ENCODE data around the gene PGM2L1.
"Not testable (repeated sequence)": the region's sequence is repeated elsewhere in the genome, so short reads cannot be mapped to it uniquely, and the experiment has no call there.

PGM2L1 gene

GRCh38 chr11:74398244-74399159 lies at the start of gene PGM2L1:
PGM2L1 (minus strand) TSS chr11:74398433; CDS start chr11:74398161, 272 bp downstream.
- peak; percentile 97 for DNase-seq

- no peak for DNase-seq
Measured at GRCh38 chr11:74447720-74448119, 49.5 kb upstream of the PGM2L1 start.

- DNase-seq: no peak
Measured at GRCh38 chr11:74446532-74446938, 48.3 kb upstream of the PGM2L1 start.

- no peak for DNase-seq
Measured at GRCh38 chr11:74444173-74444826, 46.1 kb upstream of the PGM2L1 start.

- DNase-seq: peak; percentile 92
Measured at GRCh38 chr11:74443071-74443864, 45.0 kb upstream of the PGM2L1 start.

- no peak for DNase-seq
Measured at GRCh38 chr11:74442636-74443035, 44.4 kb upstream of the PGM2L1 start.

- no peak for DNase-seq
Measured at GRCh38 chr11:74438681-74439080, 40.4 kb upstream of the PGM2L1 start.

GRCh38 chr11:74437441-74438042 lies 39.3 kb upstream of the PGM2L1 start:
- no peak for DNase-seq

GRCh38 chr11:74434528-74434927 lies 36.3 kb upstream of the PGM2L1 start:
- no peak for DNase-seq

GRCh38 chr11:74429205-74429604 lies 31.0 kb upstream of the PGM2L1 start:
- no peak for DNase-seq

GRCh38 chr11:74427384-74427886 lies 29.2 kb upstream of the PGM2L1 start:
- DNase-seq: no peak

GRCh38 chr11:74425100-74425499 lies 26.9 kb upstream of the PGM2L1 start:
- no peak for DNase-seq

- DNase-seq: peak; percentile 32
Measured at GRCh38 chr11:74418509-74418895, 20.3 kb upstream of the PGM2L1 start.

- DNase-seq: no peak
Measured at GRCh38 chr11:74417860-74418508, 19.8 kb upstream of the PGM2L1 start.

- peak; percentile 49 for DNase-seq
Measured at GRCh38 chr11:74417379-74417804, 19.2 kb upstream of the PGM2L1 start.

GRCh38 chr11:74416974-74417373 lies 18.7 kb upstream of the PGM2L1 start:
- DNase-seq: not testable (repeated sequence)

GRCh38 chr11:74412733-74413359 lies 14.6 kb upstream of the PGM2L1 start:
- DNase-seq: no peak

GRCh38 chr11:74412321-74412720 lies 14.1 kb upstream of the PGM2L1 start:
- DNase-seq: no peak

- no peak for DNase-seq
Measured at GRCh38 chr11:74409633-74410032, 11.4 kb upstream of the PGM2L1 start.

GRCh38 chr11:74403607-74404321 lies 5.5 kb upstream of the PGM2L1 start:
- DNase-seq: no peak

GRCh38 chr11:74400606-74401005 lies 2.4 kb upstream of the PGM2L1 start:
- DNase-seq: no peak

All from NCI-H345 (cell line).